Coronary artery (tissue), 2 donors: ENCODE results near the gene DPM3.

Experiments used
- DNase-seq: peaks from one replicate; pipeline ENCODE4 v3.0.0-alpha.2; 2017; ENCODE audit warnings: low spot score
- H3K27ac ChIP-seq, 2 donors: fragments of 200-600 bp; sonication (generic); one replicate each; pipeline ENCODE4 v1.5.1; 2016 to 2019
- H3K4me3 ChIP-seq: fragments of 200-600 bp; sonication (generic); 2 replicates; pipeline ENCODE4 v1.5.1; 2016; ENCODE audit warnings: mild to moderate bottlenecking, moderate library complexity
- CTCF ChIP-seq: fragments of 200-600 bp; sonication (generic); IDR thresholded peaks from one replicate; pipeline ENCODE4 v1.5.1; 2019; ENCODE audit warnings: antibody characterized with exemption

The DPM3 gene

GRCh38 chr1:155184835-155185782 is 44.8 kb upstream of the DPM3 start:
- Histone ChIP-seq H3K4me3 (no peak overlapping the region), H3K27ac (peak overlapping the region in 1 of 2 donors; percentile 16)
- no peak for TF ChIP-seq CTCF
- peak; percentile 74 for DNase-seq

- H3K4me3 ChIP-seq = no peak overlapping the region
- no peak overlapping the region for H3K27ac ChIP-seq
- no peak for TF ChIP-seq CTCF
- no peak for DNase-seq
Observed at GRCh38 chr1:155184351-155184811, 44.0 kb upstream of the DPM3 start.

GRCh38 chr1:155183775-155184221 is 43.5 kb upstream of the DPM3 start:
- H3K4me3 ChIP-seq = no peak overlapping the region
- H3K27ac ChIP-seq = no peak overlapping the region
- no peak for TF ChIP-seq CTCF
- no peak for DNase-seq

GRCh38 chr1:155182052-155182550 is 41.8 kb upstream of the DPM3 start:
- no peak for TF ChIP-seq CTCF
- Histone ChIP-seq H3K4me3 (no peak overlapping the region), H3K27ac (no peak overlapping the region)
- peak; percentile 68 for DNase-seq

- H3K4me3 ChIP-seq = no peak overlapping the region
- H3K27ac ChIP-seq = no peak overlapping the region
- DNase-seq = peak; percentile 69
- no peak for TF ChIP-seq CTCF
Observed at GRCh38 chr1:155181371-155182051, 41.2 kb upstream of the DPM3 start.

GRCh38 chr1:155179112-155180031 is 39.0 kb upstream of the DPM3 start:
- TF ChIP-seq CTCF = no peak

More at GRCh38 chr1:155179112-155180031, 39.0 kb upstream of the DPM3 start:
- peak; percentile 71 for DNase-seq
- Histone ChIP-seq H3K4me3 (no peak overlapping the region), H3K27ac (no peak overlapping the region)
